ENCODE data around the gene CCL28. TPM values are rescaled to one million over a fixed set of nuclear protein-coding genes. Genes with fewer than 3 reads are reported as not detected.
"Not testable (repeated sequence)": the region's sequence is repeated elsewhere in the genome, so short reads cannot be mapped to it uniquely, and the experiment has no call there.

CCL28 gene
- total RNA-seq, 2 donors from 2014 or later = 97.0 to 144 TPM

GRCh38 chr5:43365155-43365554 lies 47.0 kb downstream of the CCL28 start:
- intact Hi-C loops (cut with DNase I, micrococcal nuclease); ATAC-seq; DNase-seq: not testable (repeated sequence)

- DNase-seq = no peak
- intact Hi-C loops (cut with DNase I, micrococcal nuclease) = no loop called here
Measured at GRCh38 chr5:43363445-43364152, 48.6 kb downstream of the CCL28 start.

GRCh38 chr5:43362725-43363435 lies 49.3 kb downstream of the CCL28 start:
- intact Hi-C loops (cut with DNase I, micrococcal nuclease) = no loop called here
- ATAC-seq = no peak
- DNase-seq = no peak

More at GRCh38 chr5:43363445-43364152, 48.6 kb downstream of the CCL28 start:
- no peak for ATAC-seq

- intact Hi-C loops (cut with DNase I, micrococcal nuclease) = no loop called here
- no peak for ATAC-seq
Measured at GRCh38 chr5:43358726-43359125, 53.5 kb downstream of the CCL28 start.

GRCh38 chr5:43358301-43358700 lies 53.9 kb downstream of the CCL28 start:
- no peak for ATAC-seq

More at GRCh38 chr5:43358726-43359125, 53.5 kb downstream of the CCL28 start:
- no peak for DNase-seq

GRCh38 chr5:43357878-43358281 lies 54.3 kb downstream of the CCL28 start:
- ATAC-seq (no peak), DNase-seq (no peak)
- intact Hi-C loops (cut with DNase I, micrococcal nuclease) = no loop called here

More at GRCh38 chr5:43358301-43358700, 53.9 kb downstream of the CCL28 start:
- DNase-seq = no peak
- intact Hi-C loops (cut with DNase I, micrococcal nuclease) = no loop called here

- DNase-seq (no peak), ATAC-seq (no peak)
- intact Hi-C loops (cut with DNase I, micrococcal nuclease) = no loop called here
Measured at GRCh38 chr5:43357067-43357466, 55.1 kb downstream of the CCL28 start.

GRCh38 chr5:43354774-43355173 lies 57.4 kb downstream of the CCL28 start:
- ATAC-seq (no peak), DNase-seq (no peak)
- intact Hi-C loops (cut with DNase I, micrococcal nuclease) = no loop called here

GRCh38 chr5:43353668-43354067 lies 58.5 kb downstream of the CCL28 start:
- DNase-seq (no peak), ATAC-seq (no peak)
- intact Hi-C loops (cut with DNase I, micrococcal nuclease) = no loop called here

GRCh38 chr5:43352915-43353314 lies 59.3 kb downstream of the CCL28 start:
- ATAC-seq = no peak

GRCh38 chr5:43352131-43352530 lies 60.1 kb downstream of the CCL28 start:
- ATAC-seq = no peak
- intact Hi-C loops (cut with DNase I, micrococcal nuclease) = no loop called here
- DNase-seq = no peak

More at GRCh38 chr5:43352915-43353314, 59.3 kb downstream of the CCL28 start:
- intact Hi-C loops (cut with DNase I, micrococcal nuclease) = no loop called here
- DNase-seq = no peak

- ATAC-seq (no peak), DNase-seq (no peak)
- intact Hi-C loops (cut with DNase I, micrococcal nuclease) = no loop called here
Measured at GRCh38 chr5:43348861-43349363, 63.3 kb downstream of the CCL28 start.

- ATAC-seq = no peak
- intact Hi-C loops (cut with DNase I, micrococcal nuclease) = no loop called here
- DNase-seq = no peak
Measured at GRCh38 chr5:43348207-43348606, 64.0 kb downstream of the CCL28 start.

- no peak for ATAC-seq
- no peak for DNase-seq
- intact Hi-C loops (cut with DNase I, micrococcal nuclease) = no loop called here
Measured at GRCh38 chr5:43338862-43339261, 73.3 kb downstream of the CCL28 start.

GRCh38 chr5:43336159-43336558 lies 76.0 kb downstream of the CCL28 start:
- ATAC-seq (no peak), DNase-seq (no peak)
- intact Hi-C loops (cut with DNase I, micrococcal nuclease) = no loop called here

GRCh38 chr5:43335681-43336080 lies 76.5 kb downstream of the CCL28 start:
- intact Hi-C loops (cut with DNase I, micrococcal nuclease) = no loop called here
- DNase-seq = no peak
- no peak for ATAC-seq

- no peak for DNase-seq
- intact Hi-C loops (cut with DNase I, micrococcal nuclease) = no loop called here
- no peak for ATAC-seq
Measured at GRCh38 chr5:43332401-43332800, 79.8 kb downstream of the CCL28 start.

Measured in left colon (tissue), 2 donors.